HG03571 (cell line): ENCODE data around the gene SPRED2.

Source experiments
- ATAC-seq: cut with Tn5 transposase; IDR thresholded peaks from one replicate; pipeline ENCODE4 v1.9.1; 2021; ENCODE audit not compliant: unreplicated experiment

SPRED2 gene

GRCh38 chr2:65313954-65314256 lies 118.5 kb downstream of the SPRED2 start:
- no peak for ATAC-seq

- no peak for ATAC-seq
Measured at GRCh38 chr2:65313126-65313953, 119.1 kb downstream of the SPRED2 start.

- ATAC-seq, result no peak
Measured at GRCh38 chr2:65311596-65311995, 120.8 kb downstream of the SPRED2 start.

- ATAC-seq, result no peak
Measured at GRCh38 chr2:65311049-65311448, 121.3 kb downstream of the SPRED2 start.

GRCh38 chr2:65309699-65310098 lies 122.7 kb downstream of the SPRED2 start:
- no peak for ATAC-seq

GRCh38 chr2:65305934-65306333 lies 126.5 kb downstream of the SPRED2 start:
- ATAC-seq, result no peak

GRCh38 chr2:65300761-65301711 lies 131.4 kb downstream of the SPRED2 start:
- ATAC-seq, result peak; percentile 94

- no peak for ATAC-seq
Measured at GRCh38 chr2:65300134-65300760, 132.2 kb downstream of the SPRED2 start.

GRCh38 chr2:65299246-65299645 lies 133.2 kb downstream of the SPRED2 start:
- ATAC-seq, result no peak

- ATAC-seq, result no peak
Measured at GRCh38 chr2:65298089-65298488, 134.3 kb downstream of the SPRED2 start.

- ATAC-seq, result no peak
Measured at GRCh38 chr2:65297544-65297943, 134.9 kb downstream of the SPRED2 start.

GRCh38 chr2:65296971-65297370 lies 135.4 kb downstream of the SPRED2 start:
- ATAC-seq, result no peak

- no peak for ATAC-seq
Measured at GRCh38 chr2:65294701-65295100, 137.7 kb downstream of the SPRED2 start.

- no peak for ATAC-seq
Measured at GRCh38 chr2:65294136-65294535, 138.3 kb downstream of the SPRED2 start.

GRCh38 chr2:65293376-65293775 lies 139.0 kb downstream of the SPRED2 start:
- no peak for ATAC-seq

- ATAC-seq, result no peak
Measured at GRCh38 chr2:65292461-65293011, 139.9 kb downstream of the SPRED2 start.

- no peak for ATAC-seq
Measured at GRCh38 chr2:65292106-65292400, 140.3 kb downstream of the SPRED2 start.

- ATAC-seq, result no peak
Measured at GRCh38 chr2:65291216-65292105, 140.9 kb downstream of the SPRED2 start.

- ATAC-seq, result no peak
Measured at GRCh38 chr2:65287364-65287763, 145.0 kb downstream of the SPRED2 start.

- ATAC-seq, result no peak
Measured at GRCh38 chr2:65282477-65283053, 149.8 kb downstream of the SPRED2 start.
